ENCODE data around the gene KITLG. TPM values are rescaled to one million over a fixed set of nuclear protein-coding genes. Genes with fewer than 3 reads are reported as not detected.
A peak's percentile ranks its signal among the peaks of the same experiment; 100 is the strongest.

The KITLG gene
- total RNA-seq, 1 experiment from 2014 or later = 570 TPM

GRCh38 chr12:88572781-88573549 lies 7.3 kb downstream of the KITLG start:
- ChIA-PET POLR2A (interaction anchor here (1.2 to 2.4 kb wide), 4 partner anchors 8 to 361 kb away, joined by 3 to 12 read pairs (median 4); partner anchors contain the start of gene KITLG), CTCF (interaction anchor here (1.2 kb wide), 1 partner anchor 10 kb away, joined by 3 read pairs; no protein-coding TSS in a partner anchor), RAD21 (ENCODE audit: low non-redundant PET in 1 of 2, low total read pairs in 2 of 2, uncharacterized antibody in 2 of 2, unreplicated experiment in 2 of 2) (no interaction called here)
- Histone ChIP-seq H3K4me3 (replicated peaks in 1 of 2; ENCODE audit: low read depth in 1 of 2, low read length in 2 of 2) (no peak overlapping the region), H3K27ac (ENCODE audit: low read depth, low read length) (peak overlapping the region; percentile 93), H3K9me3 (ENCODE audit: control insufficient read depth in 1 of 2, insufficient read depth in 1 of 2, low read depth in 1 of 2, low read length in 2 of 2) (no peaks in the 10 kb centered on the region), H2AFZ (ENCODE audit: low read depth, low read length, poor library complexity, severe bottlenecking) (no peak overlapping the region), H4K20me1 (ENCODE audit: insufficient read depth) (peaks cover 94% of the 10 kb centered on the region), H3K9ac (ENCODE audit: low read length) (0 out of 2 replicates have a peak overlapping the region, but pooled peaks have one; percentile 12), H3K27me3 (ENCODE audit: insufficient read depth, low read length) (no peaks in the 10 kb centered on the region), H3K9me2 (ENCODE audit: insufficient read depth) (no peaks in the 10 kb centered on the region), H3K79me2 (ENCODE audit: insufficient read depth, low read length) (peaks cover 100% of the 10 kb centered on the region), H3K4me1 (ENCODE audit: control insufficient read depth in 1 of 2, insufficient read depth in 2 of 2, low read length in 2 of 2) (peaks cover 76 to 97% of the 10 kb centered on the region in 2 experiments), H3K36me3 (ENCODE audit: control insufficient read depth in 1 of 2, insufficient read depth in 2 of 2, low read length in 2 of 2) (peaks cover 18 to 63% of the 10 kb centered on the region in 2 experiments; a peak in 3 of 4 replicates), H3K4me2 (ENCODE audit: low read length) (peak overlapping the region; percentile 85)
- ATAC-seq (no peak; the same call in 1 of the 2 replicates), DNase-seq (ENCODE audit: low read depth, low spot score) (no peak)
- intact Hi-C loops (cut with micrococcal nuclease) = loop anchor here (10.0 kb wide), 1 partner anchor 392 kb away; no protein-coding TSS in a partner anchor
- no TSS peak for BruUV-seq (replicated peaks)
- no peak for TF ChIP-seq POLR2A (IDR thresholded peaks at IDR 0.05; ENCODE audit: borderline replicate concordance, extremely low read depth, insufficient read depth, insufficient read length)
- no peak for TF ChIP-seq ATF3 (IDR thresholded peaks at IDR 0.05)
- no peak for TF ChIP-seq RAD21 (IDR thresholded peaks at IDR 0.05; ENCODE audit: low read depth)
- no peak for TF ChIP-seq ELF1 (IDR thresholded peaks at IDR 0.05; ENCODE audit: borderline replicate concordance, low read depth)
- TF ChIP-seq ZNF274 (IDR thresholded peaks at IDR 0.05; ENCODE audit: low read depth, low read length) = no peak
- TF ChIP-seq EGR1 (IDR thresholded peaks at IDR 0.05; ENCODE audit: low read depth) = no peak
- peak; percentile 35; the same call in 1 of the 2 replicates for TF ChIP-seq CEBPB (IDR thresholded peaks at IDR 0.05; ENCODE audit: low read depth)

GRCh38 chr12:88571543-88571942 lies 8.7 kb downstream of the KITLG start:
- intact Hi-C loops (cut with micrococcal nuclease) = loop anchor here (10.0 kb wide), 1 partner anchor 393 kb away; no protein-coding TSS in a partner anchor
- DNase-seq (ENCODE audit: low read depth, low spot score) (no peak), ATAC-seq (no peak)
- BruUV-seq (replicated peaks) = no TSS peak
- H2AFZ ChIP-seq (ENCODE audit: low read depth, low read length, poor library complexity, severe bottlenecking) = no peak overlapping the region
- CTCF ChIA-PET = interaction anchor here (1.2 kb wide), 1 partner anchor 8 kb away, joined by 3 read pairs; no protein-coding TSS in a partner anchor
- H3K36me3 ChIP-seq (ENCODE audit: control insufficient read depth in 1 of 2, insufficient read depth in 2 of 2, low read length in 2 of 2) = peaks cover 10 to 63% of the 10 kb centered on the region in 2 experiments; a peak in 3 of 4 replicates
- peaks cover 100% of the 10 kb centered on the region for H3K79me2 ChIP-seq (ENCODE audit: insufficient read depth, low read length)
- H3K4me2 ChIP-seq (ENCODE audit: low read length) = peak overlapping the region; percentile 27; the same call in 1 of the 2 replicates
- no peaks in the 10 kb centered on the region for H3K9me3 ChIP-seq (ENCODE audit: control insufficient read depth in 1 of 2, insufficient read depth in 1 of 2, low read depth in 1 of 2, low read length in 2 of 2)
- peaks cover 78 to 97% of the 10 kb centered on the region in 2 experiments for H3K4me1 ChIP-seq (ENCODE audit: control insufficient read depth in 1 of 2, insufficient read depth in 2 of 2, low read length in 2 of 2)
- H3K9me2 ChIP-seq (ENCODE audit: insufficient read depth) = no peaks in the 10 kb centered on the region
- H4K20me1 ChIP-seq (ENCODE audit: insufficient read depth) = peaks cover 94% of the 10 kb centered on the region
- no peaks in the 10 kb centered on the region for H3K27me3 ChIP-seq (ENCODE audit: insufficient read depth, low read length)
- POLR2A ChIA-PET = interaction anchor here (1.2 to 2.4 kb wide), 3 partner anchors 9 to 363 kb away, joined by 3 to 12 read pairs (median 3); partner anchors contain the start of gene KITLG
- H3K4me3 ChIP-seq (replicated peaks in 1 of 2; ENCODE audit: low read depth in 1 of 2, low read length in 2 of 2) = no peak overlapping the region
- H3K9ac ChIP-seq (ENCODE audit: low read length) = no peak overlapping the region
- RAD21 ChIA-PET (ENCODE audit: low non-redundant PET in 1 of 2, low total read pairs in 2 of 2, uncharacterized antibody in 2 of 2, unreplicated experiment in 2 of 2) = no interaction called here
- peak overlapping the region; percentile 34; the same call in 1 of the 2 replicates for H3K27ac ChIP-seq (ENCODE audit: low read depth, low read length)
- no peak for TF ChIP-seq REST (IDR thresholded peaks at IDR 0.05; ENCODE audit: low read depth)
- no peak for TF ChIP-seq CTCF (IDR thresholded peaks at IDR 0.05 in 2 of 3, conservative IDR thresholded peaks at IDR 0.05 in 1 of 3; ENCODE audit: borderline replicate concordance in 1 of 3, insufficient read depth in 1 of 3, low read depth in 2 of 3, low read length in 2 of 3)
- TF ChIP-seq ATF3 (IDR thresholded peaks at IDR 0.05) = no peak
- no peak for TF ChIP-seq TCF7L2 (IDR thresholded peaks at IDR 0.05; ENCODE audit: borderline replicate concordance, extremely low read depth, insufficient read depth, insufficient read length)
- no peak for TF ChIP-seq ZFX (IDR thresholded peaks at IDR 0.05)

Data from HCT116 (cell line).